Coronary artery (tissue), 2 donors: ENCODE results near the gene FBXL19.

Experiments
- DNase-seq: peaks from one replicate; pipeline ENCODE4 v3.0.0-alpha.2; 2017; ENCODE audit warnings: low spot score
- H3K27ac ChIP-seq, 2 donors: fragments of 200-600 bp; sonication (generic); one replicate each; pipeline ENCODE4 v1.5.1; 2016 to 2019
- H3K4me3 ChIP-seq: fragments of 200-600 bp; sonication (generic); 2 replicates; pipeline ENCODE4 v1.5.1; 2016; ENCODE audit warnings: mild to moderate bottlenecking, moderate library complexity
- CTCF ChIP-seq: fragments of 200-600 bp; sonication (generic); IDR thresholded peaks from one replicate; pipeline ENCODE4 v1.5.1; 2019; ENCODE audit warnings: antibody characterized with exemption

Gene FBXL19

DNA sequence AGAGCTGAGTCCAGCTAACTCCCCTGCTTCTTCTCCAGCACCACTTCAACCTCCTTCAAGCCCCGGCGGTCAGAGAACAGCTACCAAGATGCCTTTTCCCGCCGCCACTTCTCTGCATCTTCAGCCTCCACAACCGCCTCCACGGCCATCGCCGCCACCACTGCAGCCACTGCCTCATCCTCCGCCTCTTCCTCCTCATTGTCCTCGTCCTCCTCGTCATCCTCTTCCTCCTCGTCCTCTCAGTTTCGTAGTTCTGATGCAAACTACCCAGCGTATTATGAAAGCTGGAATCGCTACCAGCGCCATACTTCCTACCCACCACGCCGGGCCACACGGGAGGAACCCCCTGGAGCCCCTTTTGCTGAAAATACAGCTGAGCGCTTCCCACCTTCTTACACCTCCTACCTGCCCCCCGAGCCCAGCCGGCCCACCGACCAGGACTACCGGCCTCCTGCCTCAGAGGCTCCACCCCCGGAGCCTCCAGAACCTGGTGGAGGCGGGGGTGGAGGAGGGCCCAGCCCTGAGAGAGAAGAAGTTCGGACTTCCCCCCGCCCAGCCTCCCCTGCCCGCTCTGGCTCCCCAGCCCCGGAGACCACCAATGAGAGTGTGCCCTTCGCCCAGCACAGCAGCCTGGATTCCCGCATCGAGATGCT, 41.3 kb downstream of the FBXL19 start:
- no peak for TF ChIP-seq CTCF
- Histone ChIP-seq H3K4me3 (no peak overlapping the region), H3K27ac (no peak overlapping the region)
- no peak for DNase-seq

GRCh38 chr16:30965436-30965835, 42.1 kb downstream of the FBXL19 start:
- Histone ChIP-seq H3K27ac (no peak overlapping the region), H3K4me3 (no peak overlapping the region)
- DNase-seq = no peak
- no peak for TF ChIP-seq CTCF

DNA sequence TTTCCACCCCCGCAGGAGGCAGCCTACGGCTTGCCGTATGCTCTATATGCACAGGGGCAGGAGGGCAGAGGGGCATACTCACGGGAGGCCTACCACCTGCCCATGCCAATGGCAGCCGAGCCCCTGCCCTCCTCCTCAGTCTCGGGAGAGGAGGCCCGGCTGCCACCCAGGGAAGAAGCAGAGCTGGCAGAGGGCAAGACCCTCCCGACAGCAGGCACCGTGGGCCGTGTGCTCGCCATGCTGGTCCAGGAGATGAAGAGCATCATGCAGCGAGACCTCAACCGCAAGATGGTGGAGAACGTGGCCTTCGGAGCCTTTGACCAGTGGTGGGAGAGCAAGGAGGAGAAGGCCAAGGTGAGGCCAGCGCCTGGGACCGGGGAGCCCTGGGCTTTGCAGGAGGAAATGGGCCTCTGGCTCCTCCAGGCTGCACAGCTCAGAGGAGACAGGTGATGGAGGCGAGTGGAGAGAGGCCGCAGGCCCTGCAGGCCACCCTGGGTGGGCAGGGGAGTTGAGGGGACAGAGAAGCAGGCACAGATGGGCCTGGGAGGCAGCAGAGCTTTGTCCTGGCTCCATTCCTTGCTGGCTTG, 42.8 kb downstream of the FBXL19 start:
- Histone ChIP-seq H3K27ac (no peak overlapping the region), H3K4me3 (no peak overlapping the region)
- DNase-seq = no peak
- TF ChIP-seq CTCF = no peak

DNA sequence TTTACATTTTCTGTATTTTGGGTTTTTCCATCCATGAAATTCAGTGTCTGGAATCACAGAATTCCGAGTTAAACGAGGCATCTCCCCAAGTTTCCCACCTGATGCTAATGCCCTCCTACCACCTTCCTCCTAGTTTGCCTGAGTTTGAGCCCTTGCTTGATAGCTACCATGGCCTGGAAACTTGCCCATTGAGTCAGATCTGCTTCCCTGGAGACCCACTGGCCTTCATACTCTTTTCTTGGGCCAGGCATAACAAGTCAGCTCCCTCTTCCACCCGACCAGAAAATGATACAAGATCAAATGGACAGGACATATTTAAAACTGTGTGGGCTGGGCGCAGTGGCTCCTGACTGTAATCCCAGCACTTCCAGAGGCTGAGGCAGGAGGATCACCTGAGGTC, 44.4 kb downstream of the FBXL19 start:
- no peak overlapping the region for H3K4me3 ChIP-seq
- DNase-seq = no peak
- H3K27ac ChIP-seq = no peak overlapping the region
- TF ChIP-seq CTCF = no peak

DNA sequence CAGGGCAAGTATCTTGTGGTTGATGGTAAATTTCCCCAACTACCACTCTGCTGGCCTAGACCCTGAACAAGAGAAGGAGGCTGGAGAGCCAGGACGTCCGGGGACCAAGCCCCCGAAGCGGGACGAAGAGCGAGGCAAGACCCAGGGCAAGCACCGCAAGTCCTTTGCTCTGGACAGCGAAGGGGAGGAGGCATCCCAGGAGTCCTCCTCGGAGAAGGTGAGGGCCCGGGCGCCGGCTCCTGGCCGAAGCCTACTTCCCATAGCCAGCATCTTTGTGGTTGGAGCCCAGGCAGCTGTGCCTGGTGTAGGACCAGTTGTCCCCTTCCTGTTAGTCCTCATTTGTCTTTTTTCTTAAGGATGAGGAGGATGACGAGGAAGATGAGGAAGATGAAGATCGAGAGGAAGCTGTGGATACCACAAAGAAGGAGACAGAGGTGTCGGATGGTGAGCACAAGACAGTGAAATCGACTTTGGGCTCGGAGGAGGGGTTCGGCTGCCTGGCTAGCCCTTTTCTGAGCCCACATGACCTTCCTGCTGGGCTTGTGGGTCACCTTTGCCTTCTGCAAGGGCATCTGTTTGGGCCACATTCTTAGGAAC, 46.0 kb downstream of the FBXL19 start:
- DNase-seq = no peak
- no peak for TF ChIP-seq CTCF
- no peak overlapping the region for H3K27ac ChIP-seq
- no peak overlapping the region for H3K4me3 ChIP-seq

DNA sequence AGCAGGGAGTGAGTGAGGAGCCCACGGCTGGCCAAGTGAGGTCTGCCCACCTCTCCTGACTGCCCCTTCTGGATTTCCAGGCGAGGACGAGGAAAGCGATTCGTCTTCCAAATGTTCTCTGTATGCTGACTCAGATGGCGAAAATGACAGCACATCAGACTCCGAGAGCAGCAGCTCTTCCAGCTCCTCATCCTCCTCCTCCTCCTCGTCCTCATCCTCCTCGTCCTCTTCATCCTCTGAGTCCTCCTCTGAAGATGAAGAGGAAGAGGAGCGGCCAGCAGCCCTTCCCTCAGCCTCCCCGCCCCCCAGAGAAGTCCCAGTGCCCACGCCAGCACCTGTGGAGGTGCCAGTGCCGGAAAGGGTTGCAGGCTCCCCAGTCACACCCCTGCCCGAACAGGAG, 47.9 kb downstream of the FBXL19 start:
- no peak for DNase-seq
- Histone ChIP-seq H3K4me3 (no peak overlapping the region), H3K27ac (no peak overlapping the region)
- TF ChIP-seq CTCF = no peak

DNA sequence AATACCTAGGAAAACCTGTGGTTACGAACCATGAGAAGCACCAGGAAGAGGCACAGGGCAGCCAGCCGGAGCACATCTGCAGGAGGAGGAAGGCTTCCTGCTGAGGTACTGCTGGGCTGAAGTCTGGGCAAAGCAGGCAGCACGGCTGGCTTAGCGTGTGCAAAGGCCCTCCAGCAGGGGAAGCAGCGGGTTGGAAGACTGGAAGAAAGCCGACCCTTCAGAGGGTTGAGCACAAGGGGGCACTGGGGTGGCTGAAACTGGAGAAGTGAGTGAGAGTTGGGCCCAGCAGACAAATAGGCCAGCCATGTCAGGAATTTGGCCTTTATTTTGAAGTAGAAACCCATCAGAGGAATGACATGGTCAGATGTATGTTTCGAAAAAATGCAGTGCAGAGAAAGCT, 49.5 kb downstream of the FBXL19 start:
- H3K27ac ChIP-seq = no peak overlapping the region
- no peak overlapping the region for H3K4me3 ChIP-seq
- no peak for DNase-seq
- no peak for TF ChIP-seq CTCF
